OCI-LY7 (cell line): ENCODE results near the gene SPON1. TPM values are rescaled to one million over a fixed set of nuclear protein-coding genes. Genes with fewer than 3 reads are reported as not detected.
"Not testable (repeated sequence)": the region's sequence is repeated elsewhere in the genome, so short reads cannot be mapped to it uniquely, and the experiment has no call there.

Source experiments
- BruUV-seq: library from RNA; stranded (reverse); fragments of 400-500 nt; replicated peaks from 2 replicates; lab custom pipeline; 2021; lab: Mats Ljungman, UMichigan
- CTCF ChIA-PET: fragments of 300-600 bp; sonication (Branson Sonifier 250); formaldehyde crosslinking; loops from one replicate; lab custom pipeline; 2022; ENCODE audit warnings: antibody characterized with exemption; ENCODE audit not compliant: unreplicated experiment; lab: Charles Lee
- POLR2A ChIA-PET: fragments of 300-600 bp; sonication (Branson Sonifier 250); formaldehyde crosslinking; loops from one replicate; lab custom pipeline; 2022; ENCODE audit warnings: antibody characterized with exemption; lab: Charles Lee
- DNase-seq: peaks from one replicate; pipeline ENCODE4 v3.0.0-alpha.2; 2015; ENCODE audit warnings: low spot score
- H2AFZ ChIP-seq: fragments of 200-600 bp; sonication (generic), shearing (Covaris generic); 2 replicates; pipeline ENCODE4 v1.6.1; 2014; ENCODE audit warnings: mild to moderate bottlenecking, antibody characterized with exemption, low read length, moderate library complexity
- H3K27ac ChIP-seq: fragments of 200-600 bp; sonication (generic); 2 replicates; pipeline ENCODE4 v1.5.1; 2014; ENCODE audit warnings: mixed run types, low read depth, mild to moderate bottlenecking, moderate library complexity, low read length, inconsistent platforms; ENCODE audit not compliant: poor library complexity, severe bottlenecking
- H3K36me3 ChIP-seq: fragments of 200-600 bp; sonication (generic); 2 replicates; pipeline ENCODE4 v1.6.1; 2014; ENCODE audit warnings: mild to moderate bottlenecking, antibody characterized with exemption, low read length, moderate library complexity, mixed read lengths; ENCODE audit not compliant: insufficient read depth
- H3K4me1 ChIP-seq: fragments of 200-600 bp; sonication (generic); 2 replicates; pipeline ENCODE4 v1.5.1; 2014; ENCODE audit warnings: mild to moderate bottlenecking, low read length; ENCODE audit not compliant: insufficient read depth, poor library complexity, severe bottlenecking
- H3K4me2 ChIP-seq: fragments of 200-600 bp; sonication (generic); 2 replicates; pipeline ENCODE4 v1.6.1; 2014; ENCODE audit warnings: mild to moderate bottlenecking, low read length
- H3K4me3 ChIP-seq: fragments of 200-600 bp; sonication (generic); 2 replicates; pipeline ENCODE4 v1.5.1; 2014; ENCODE audit warnings: mild to moderate bottlenecking, low read depth, low read length; ENCODE audit not compliant: poor library complexity, severe bottlenecking
- H3K79me2 ChIP-seq: fragments of 200-600 bp; sonication (generic); 2 replicates; pipeline ENCODE4 v1.6.1; 2016; ENCODE audit warnings: low read depth, mild to moderate bottlenecking, low read length, moderate library complexity, mixed read lengths; ENCODE audit not compliant: insufficient read depth
- H3K9me2 ChIP-seq: fragments of 200-600 bp; sonication (generic); 2 replicates; pipeline ENCODE4 v1.6.1; 2016; ENCODE audit warnings: mild to moderate bottlenecking, low read length, mixed read lengths; ENCODE audit not compliant: insufficient read depth
- H3K9me3 ChIP-seq: fragments of 200-600 bp; sonication (generic); 2 replicates; pipeline ENCODE4 v1.6.1; 2014; ENCODE audit warnings: mild to moderate bottlenecking, mixed run types, low read length, mixed read lengths
- H4K20me1 ChIP-seq: fragments of 200-600 bp; sonication (generic); 2 replicates; pipeline ENCODE4 v1.6.1; 2014; ENCODE audit warnings: mild to moderate bottlenecking, antibody characterized with exemption, low read length, moderate library complexity, mixed read lengths; ENCODE audit not compliant: insufficient read depth
- CTCF ChIP-seq: fragments of 200-600 bp; sonication (generic); conservative IDR thresholded peaks from 2 replicates; pipeline ENCODE4 v1.5.1; 2014; ENCODE audit warnings: mild to moderate bottlenecking, antibody characterized with exemption, low read length, moderate library complexity, mixed read lengths
- EZH2phosphoT487 ChIP-seq: fragments of 200-600 bp; sonication (generic); IDR thresholded peaks from 2 replicates; pipeline ENCODE4 v1.6.1; 2018; ENCODE audit warnings: low read depth, borderline replicate concordance, mild to moderate bottlenecking, mixed run types, antibody characterized with exemption, low read length, moderate library complexity, mixed read lengths
- intact Hi-C: fragments of 100-400 bp; cut with micrococcal nuclease; formaldehyde crosslinking; loops from one replicate; pipeline ENCODE4 v1.10.0; 2022; ENCODE audit not compliant: unreplicated experiment
- total RNA-seq, 2 experiments: library from RNA; depleted of rRNA in 1 of 2; stranded (reverse); fragments of >200 nt in 1 of 2; shearing (Covaris generic) in 1 of 2; gene quantifications; 2 replicates each; pipeline ENCODE4 v1.2.3, GENCODE V29; 2014 to 2022

The SPON1 gene
- total RNA-seq, 2 experiments from 2014 or later, result 0.38 TPM; not detected in 1

GRCh38 chr11:14079797-14080196 is 117.3 kb downstream of the SPON1 start:
- POLR2A ChIA-PET, result interaction anchor here (0.6 to 3.2 kb wide), 8 partner anchors 8 to 263 kb away, joined by 3 to 20 read pairs (median 4); no protein-coding TSS in a partner anchor
- H3K4me1 ChIP-seq, result peaks cover 30% of the 10 kb centered on the region
- CTCF ChIA-PET, result no interaction called here
- BruUV-seq, result no TSS peak
- H4K20me1 ChIP-seq, result no peaks in the 10 kb centered on the region
- H3K79me2 ChIP-seq, result no peaks in the 10 kb centered on the region
- intact Hi-C loops, result loop anchor here (10.0 kb wide), 1 partner anchor 615 kb away; the partner anchor contains the start of gene BTBD10
- peak overlapping the region; percentile 37 for H3K4me3 ChIP-seq
- no peaks in the 10 kb centered on the region for H3K9me2 ChIP-seq
- TF ChIP-seq CTCF (no peak), EZH2phosphoT487 (no peak)
- no peaks in the 10 kb centered on the region for H3K36me3 ChIP-seq
- no peaks in the 10 kb centered on the region for H3K9me3 ChIP-seq
- peak overlapping the region; percentile 73 for H3K27ac ChIP-seq
- DNase-seq, result no peak
- H3K4me2 ChIP-seq, result peak overlapping the region; percentile 58
- peak overlapping the region; percentile 96 for H2AFZ ChIP-seq

- CTCF ChIA-PET, result no interaction called here
Measured at GRCh38 chr11:14081581-14082231, 119.2 kb downstream of the SPON1 start.

GRCh38 chr11:14082338-14082737 is 119.8 kb downstream of the SPON1 start:
- Histone ChIP-seq H4K20me1 (no peaks in the 10 kb centered on the region), H3K4me2 (no peak overlapping the region), H3K4me1 (peaks cover 28% of the 10 kb centered on the region), H3K9me2 (no peaks in the 10 kb centered on the region), H3K79me2 (no peaks in the 10 kb centered on the region), H2AFZ (peak overlapping the region; percentile 63; the same call in 1 of the 2 replicates), H3K27ac (no peak overlapping the region), H3K4me3 (no peak overlapping the region), H3K9me3 (no peaks in the 10 kb centered on the region), H3K36me3 (no peaks in the 10 kb centered on the region)
- CTCF ChIA-PET, result no interaction called here
- intact Hi-C loops, result no loop called here
- no TSS peak for BruUV-seq
- TF ChIP-seq EZH2phosphoT487, result no peak
- TF ChIP-seq CTCF, result no peak
- POLR2A ChIA-PET, result interaction anchor here (1.3 kb wide), 1 partner anchor 59 kb away, joined by 3 read pairs; no protein-coding TSS in a partner anchor
- DNase-seq, result no peak

More at GRCh38 chr11:14081581-14082231, 119.2 kb downstream of the SPON1 start:
- H3K27ac ChIP-seq, result no peak overlapping the region
- no peaks in the 10 kb centered on the region for H3K9me2 ChIP-seq
- TF ChIP-seq EZH2phosphoT487, result no peak
- H3K79me2 ChIP-seq, result no peaks in the 10 kb centered on the region
- no peaks in the 10 kb centered on the region for H4K20me1 ChIP-seq
- H2AFZ ChIP-seq, result peak overlapping the region; percentile 63; the same call in 1 of the 2 replicates
- H3K4me2 ChIP-seq, result no peak overlapping the region
- H3K4me1 ChIP-seq, result peaks cover 29% of the 10 kb centered on the region
- POLR2A ChIA-PET, result interaction anchor here (0.6 to 1.3 kb wide), 2 partner anchors 59 to 314 kb away, joined by 3 read pairs; no protein-coding TSS in a partner anchor
- DNase-seq, result no peak
- intact Hi-C loops, result no loop called here
- no peaks in the 10 kb centered on the region for H3K36me3 ChIP-seq
- no peaks in the 10 kb centered on the region for H3K9me3 ChIP-seq
- H3K4me3 ChIP-seq, result no peak overlapping the region
- BruUV-seq, result no TSS peak

- DNase-seq, intact Hi-C loops, H3K27ac ChIP-seq, H3K9me2 ChIP-seq, H3K79me2 ChIP-seq, H3K4me3 ChIP-seq, H3K4me1 ChIP-seq, BruUV-seq, H3K4me2 ChIP-seq, H4K20me1 ChIP-seq, H2AFZ ChIP-seq, H3K9me3 ChIP-seq, H3K36me3 ChIP-seq: not testable (repeated sequence)
- ChIA-PET POLR2A (interaction anchor here (1.3 kb wide), 1 partner anchor 9 kb away, joined by 4 read pairs; no protein-coding TSS in a partner anchor), CTCF (interaction anchor here (0.6 kb wide), 1 partner anchor 316 kb away, joined by 3 read pairs; no protein-coding TSS in a partner anchor)
Measured at GRCh38 chr11:14088861-14089260, 126.3 kb downstream of the SPON1 start.
